Neuronal stem cell (in vitro differentiated cells): ENCODE data around the gene CPXM1.

ENCODE experiments used
- DNase-seq: peaks from one replicate; pipeline ENCODE4 v3.0.0-alpha.2; 2013; ENCODE audit warnings: low spot score
- H2AFZ ChIP-seq: one replicate; pipeline ENCODE4 v1.6.1; 2013; ENCODE audit warnings: mild to moderate bottlenecking, low read length, inconsistent platforms
- H2AK5ac ChIP-seq: 2 replicates; pipeline ENCODE4 v1.6.1; 2013; ENCODE audit warnings: low read depth, mild to moderate bottlenecking, inconsistent platforms, low read length, moderate library complexity, mixed read lengths
- H2BK120ac ChIP-seq: 2 replicates; pipeline ENCODE4 v1.6.1; 2013; ENCODE audit warnings: low read depth, mild to moderate bottlenecking, inconsistent platforms, low read length, moderate library complexity, mixed read lengths
- H2BK12ac ChIP-seq: one replicate; pipeline ENCODE4 v1.6.1; 2013; ENCODE audit warnings: low read length, inconsistent platforms
- H2BK15ac ChIP-seq: 2 replicates; pipeline ENCODE4 v1.6.1; 2013; ENCODE audit warnings: mild to moderate bottlenecking, low read length, inconsistent platforms, mixed read lengths
- H2BK5ac ChIP-seq: one replicate; pipeline ENCODE4 v1.6.1; 2013; ENCODE audit warnings: inconsistent platforms, mild to moderate bottlenecking, low read length, moderate library complexity
- H3K14ac ChIP-seq: one replicate; pipeline ENCODE4 v1.6.1; 2013; ENCODE audit warnings: low read length, inconsistent platforms
- H3K18ac ChIP-seq: 2 replicates; pipeline ENCODE4 v1.6.1; 2013; ENCODE audit warnings: low read length, inconsistent platforms
- H3K23ac ChIP-seq: 2 replicates; pipeline ENCODE4 v1.6.1; 2013; ENCODE audit warnings: low read depth, mild to moderate bottlenecking, mixed read lengths, low read length, inconsistent platforms; ENCODE audit not compliant: poor library complexity
- H3K27ac ChIP-seq: replicated peaks from 3 replicates; pipeline ENCODE4 v1.5.1; 2013; ENCODE audit warnings: low read length, inconsistent platforms
- H3K27me3 ChIP-seq, 3 experiments: 2 replicates each; pipeline ENCODE4 v1.6.1; 2013; ENCODE audit warnings: low read length in 3 of 3, mild to moderate bottlenecking in 2 of 3, inconsistent platforms in 1 of 3, low read depth in 1 of 3, mixed read lengths in 1 of 3, moderate library complexity in 1 of 3; ENCODE audit not compliant: control insufficient read depth in 3 of 3, insufficient read depth in 3 of 3
- H3K36me3 ChIP-seq, 2 donors: replicated peaks in 1 of 2; 2 replicates each; pipeline ENCODE4 v1.6.1; 2013; ENCODE audit warnings: low read length in 2 of 2; ENCODE audit not compliant: control insufficient read depth in 2 of 2, insufficient read depth in 2 of 2
- H3K4ac ChIP-seq: 2 replicates; pipeline ENCODE4 v1.6.1; 2013; ENCODE audit warnings: inconsistent platforms, mild to moderate bottlenecking, low read length, moderate library complexity
- H3K4me1 ChIP-seq, 2 donors: 1 replicate in 1 of 2; 2 replicates in 1 of 2; pipeline ENCODE4 v1.6.1; 2013; ENCODE audit warnings: low read length in 2 of 2, low read depth in 1 of 2; ENCODE audit not compliant: control insufficient read depth in 2 of 2, insufficient read depth in 1 of 2
- H3K4me2 ChIP-seq: one replicate; pipeline ENCODE4 v1.6.1; 2013; ENCODE audit warnings: mild to moderate bottlenecking, low read length, inconsistent platforms; ENCODE audit not compliant: insufficient read depth, poor library complexity, severe bottlenecking
- H3K4me3 ChIP-seq, 2 donors: 2 replicates each; pipeline ENCODE4 v1.5.1; 2013; ENCODE audit warnings: low read length in 2 of 2, mild to moderate bottlenecking in 2 of 2, inconsistent platforms in 1 of 2, moderate library complexity in 1 of 2
- H3K79me1 ChIP-seq: one replicate; pipeline ENCODE4 v1.6.1; 2013; ENCODE audit warnings: low read depth, mild to moderate bottlenecking, inconsistent platforms, low read length, moderate library complexity
- H3K9ac ChIP-seq: one replicate; pipeline ENCODE4 v1.6.1; 2013; ENCODE audit warnings: mild to moderate bottlenecking, low read depth, low read length, inconsistent platforms; ENCODE audit not compliant: poor library complexity
- H3K9me3 ChIP-seq, 2 donors: replicated peaks in 1 of 2; 2 replicates each; pipeline versions ENCODE3 to v1.6.1; 2013; ENCODE audit warnings: low read length in 2 of 2, mild to moderate bottlenecking in 2 of 2, inconsistent platforms in 1 of 2, low read depth in 1 of 2, mixed read lengths in 1 of 2, moderate library complexity in 1 of 2; ENCODE audit not compliant: control insufficient read depth in 2 of 2, insufficient read depth in 1 of 2
- H4K8ac ChIP-seq: one replicate; pipeline ENCODE4 v1.6.1; 2013; ENCODE audit warnings: low read depth, mild to moderate bottlenecking, inconsistent platforms, low read length, moderate library complexity
- H4K91ac ChIP-seq: one replicate; pipeline ENCODE4 v1.6.1; 2013; ENCODE audit warnings: low read length, low read depth, mild to moderate bottlenecking, inconsistent platforms; ENCODE audit not compliant: poor library complexity
- WGBS, 2 donors: extraction: QIAGEN DNeasy Blood & Tissue Kit; methylation state at CpG; one replicate each; pipeline ENCODE4 v1.1.7; 2013; ENCODE audit warnings: missing lambda C conversion rate in 2 of 2, mixed read lengths in 1 of 2; ENCODE audit not compliant: insufficient read length in 2 of 2, insufficient replicate concordance in 1 of 2; ENCODE audit errors: extremely low coverage in 2 of 2; 5-methylcytosine and 5-hydroxymethylcytosine counted together

The CPXM1 gene

GRCh38 chr20:2799688-2800520 lies 523 bp downstream of the CPXM1 start:
- H4K8ac ChIP-seq, result peak overlapping the region; percentile 100
- peak overlapping the region; percentile 99 for H3K23ac ChIP-seq
- peaks cover 8% of the 10 kb centered on the region for H3K79me1 ChIP-seq
- peaks cover 8 to 33% (median 15%) of the 10 kb centered on the region in 3 experiments for H3K27me3 ChIP-seq
- peaks cover 34 to 45% of the 10 kb centered on the region in 2 donors for H3K36me3 ChIP-seq
- DNase-seq, result no peak
- H3K4me2 ChIP-seq, result peak overlapping the region; percentile 97
- peak overlapping the region; percentile 98 for H2BK12ac ChIP-seq
- H2BK15ac ChIP-seq, result peak overlapping the region; percentile 74
- peak overlapping the region; percentile 99 for H3K18ac ChIP-seq
- peak overlapping the region; percentile 100 for H3K9ac ChIP-seq
- peak overlapping the region; percentile 46 for H2BK5ac ChIP-seq
- H4K91ac ChIP-seq, result peak overlapping the region; percentile 87
- H3K4ac ChIP-seq, result peak overlapping the region; percentile 97
- H3K9me3 ChIP-seq, result no peaks in the 10 kb centered on the region
- H3K4me3 ChIP-seq, result peak overlapping the region; percentile 88 to 100
- H2AFZ ChIP-seq, result peak overlapping the region; percentile 93
- H3K4me1 ChIP-seq, result peaks cover 13 to 15% of the 10 kb centered on the region in 2 donors
- H3K14ac ChIP-seq, result peak overlapping the region; percentile 99
- no CpG with 5 or more reads among the region's 61 CpGs for WGBS, 2 donors
- peak overlapping the region; percentile 65 for H2BK120ac ChIP-seq
- H3K27ac ChIP-seq, result peak overlapping the region; percentile 80
- H2AK5ac ChIP-seq, result peak overlapping the region; percentile 90

- Histone ChIP-seq H3K23ac (no peak overlapping the region), H3K9me3 (no peaks in the 10 kb centered on the region), H2BK120ac (no peak overlapping the region), H3K9ac (peak overlapping the region; percentile 82), H3K4ac (no peak overlapping the region), H2AFZ (peak overlapping the region; percentile 93), H3K27ac (peak overlapping the region; percentile 80), H3K4me3 (peak overlapping the region; percentile 88 to 100), H3K18ac (peak overlapping the region; percentile 51), H2BK5ac (peak overlapping the region; percentile 46), H2AK5ac (peak overlapping the region; percentile 90), H4K91ac (peak overlapping the region; percentile 34), H3K79me1 (peaks cover 8% of the 10 kb centered on the region), H2BK15ac (peak overlapping the region; percentile 74), H4K8ac (no peak overlapping the region), H3K4me2 (peak overlapping the region; percentile 97), H2BK12ac (no peak overlapping the region), H3K36me3 (peaks cover 40 to 51% of the 10 kb centered on the region in 2 donors), H3K27me3 (peaks cover 3 to 27% (median 10%) of the 10 kb centered on the region in 3 experiments), H3K14ac (no peak overlapping the region), H3K4me1 (peaks cover 12 to 15% of the 10 kb centered on the region in 2 donors)
- DNase-seq, result no peak
- no CpG with 5 or more reads among the region's 9 CpGs for WGBS, 2 donors
Observed at GRCh38 chr20:2799271-2799670, 1.2 kb downstream of the CPXM1 start.

GRCh38 chr20:2798814-2799213 lies 1.6 kb downstream of the CPXM1 start:
- Histone ChIP-seq H3K79me1 (peaks cover 8% of the 10 kb centered on the region), H4K8ac (no peak overlapping the region)
- DNase-seq, result no peak

More at GRCh38 chr20:2798814-2799213, 1.6 kb downstream of the CPXM1 start:
- WGBS, 2 donors, result no CpG with 5 or more reads among the region's 6 CpGs
- Histone ChIP-seq H3K4me2 (peak overlapping the region; percentile 97), H3K36me3 (peaks cover 40 to 56% of the 10 kb centered on the region in 2 donors), H2BK15ac (no peak overlapping the region), H2BK120ac (no peak overlapping the region), H3K23ac (no peak overlapping the region), H2BK5ac (peak overlapping the region; percentile 46), H3K4me3 (peak overlapping the region in 1 of 2 donors; percentile 100), H3K14ac (no peak overlapping the region), H2AFZ (no peak overlapping the region), H3K18ac (no peak overlapping the region), H2AK5ac (peak overlapping the region; percentile 90), H3K9me3 (no peaks in the 10 kb centered on the region), H3K27me3 (peaks cover 3 to 22% (median 6%) of the 10 kb centered on the region in 3 experiments), H4K91ac (no peak overlapping the region), H2BK12ac (no peak overlapping the region), H3K9ac (no peak overlapping the region), H3K4me1 (peaks cover 12 to 15% of the 10 kb centered on the region in 2 donors), H3K4ac (no peak overlapping the region), H3K27ac (peak overlapping the region; percentile 80)
